Endodermal cell (in vitro differentiated cells): ENCODE results near the gene ARMC3. TPM values are rescaled to one million over a fixed set of nuclear protein-coding genes. Genes with fewer than 3 reads are reported as not detected.

Experiments
- DNase-seq: peaks from one replicate; pipeline ENCODE4 v3.0.0-alpha.2; 2017
- H3K27ac ChIP-seq: 2 replicates; pipeline ENCODE4 v1.5.1; 2013; ENCODE audit warnings: mild to moderate bottlenecking, low read depth, low read length, moderate library complexity
- H3K27me3 ChIP-seq: 2 replicates; pipeline ENCODE4 v1.6.1; 2013; ENCODE audit warnings: mild to moderate bottlenecking, low read length, moderate library complexity; ENCODE audit not compliant: insufficient read depth, control insufficient read depth, poor library complexity, severe bottlenecking
- H3K36me3 ChIP-seq: 2 replicates; pipeline ENCODE4 v1.7.0; 2013; ENCODE audit warnings: mild to moderate bottlenecking, low read length, moderate library complexity; ENCODE audit not compliant: control insufficient read depth, insufficient read depth
- H3K4me1 ChIP-seq: one replicate; pipeline ENCODE4 v1.7.0; 2013; ENCODE audit warnings: low read length; ENCODE audit not compliant: control insufficient read depth, insufficient read depth
- H3K4me3 ChIP-seq: 2 replicates; pipeline ENCODE4 v1.5.1; 2013; ENCODE audit warnings: mild to moderate bottlenecking, low read length, moderate library complexity
- H3K9ac ChIP-seq: 2 replicates; pipeline ENCODE4 v1.6.1; 2013; ENCODE audit warnings: mild to moderate bottlenecking, low read length, moderate library complexity; ENCODE audit not compliant: poor library complexity, severe bottlenecking; ENCODE audit errors: extremely low read depth
- H3K9me3 ChIP-seq: 2 replicates; pipeline ENCODE4 v1.6.1; 2013; ENCODE audit warnings: mild to moderate bottlenecking, low read length, moderate library complexity; ENCODE audit not compliant: control insufficient read depth
- H3K27ac Mint-ChIP-seq: 2 replicates; pipeline ENCODE4 v1.8.0; 2020; ENCODE audit warnings: mixed read lengths
- H3K27me3 Mint-ChIP-seq: 2 replicates; pipeline ENCODE4 v1.8.0; 2021; ENCODE audit warnings: mild to moderate bottlenecking, mixed read lengths; ENCODE audit not compliant: insufficient read depth
- H3K36me3 Mint-ChIP-seq: 2 replicates; pipeline ENCODE4 v1.8.0; 2020; ENCODE audit warnings: low read depth, mixed read lengths
- H3K4me1 Mint-ChIP-seq: 2 replicates; pipeline ENCODE4 v1.8.0; 2020; ENCODE audit warnings: mixed read lengths
- H3K4me3 Mint-ChIP-seq: 2 replicates; pipeline ENCODE4 v1.8.0; 2020; ENCODE audit warnings: mild to moderate bottlenecking, moderate library complexity, mixed read lengths
- H3K9me3 Mint-ChIP-seq: 2 replicates; pipeline ENCODE4 v1.8.0; 2020; ENCODE audit warnings: mild to moderate bottlenecking, mixed read lengths
- CTCF ChIP-seq: fragments of 200-600 bp; sonication (generic); conservative IDR thresholded peaks from 2 replicates; pipeline ENCODE4 v1.5.0; 2021; ENCODE audit warnings: antibody characterized with exemption, mild to moderate bottlenecking
- WGBS, 2 experiments: methylation state at CpG; one replicate each; pipeline versions ENCODE4 v1.1.5 to v1.1.7; 2013; ENCODE audit warnings: missing lambda C conversion rate in 2 of 2, mixed read lengths in 1 of 2; ENCODE audit not compliant: insufficient coverage in 1 of 2, insufficient read length in 1 of 2; 5-methylcytosine and 5-hydroxymethylcytosine counted together
- total RNA-seq, 2 donors: library from RNA; stranded (reverse); fragmentation: NEBNext Ultra II Directional in 1 of 2; extraction: Animal tissue kit (Norgen Biotek cat#: 25700) in 1 of 2; gene quantifications; 2 replicates in 1 of 2; 3 replicates in 1 of 2; pipeline ENCODE4 v1.2.1, GENCODE V29; 2021

The ARMC3 gene
- total RNA-seq, 2 donors from 2014 or later = 2.0 to 3.0 TPM

DNA sequence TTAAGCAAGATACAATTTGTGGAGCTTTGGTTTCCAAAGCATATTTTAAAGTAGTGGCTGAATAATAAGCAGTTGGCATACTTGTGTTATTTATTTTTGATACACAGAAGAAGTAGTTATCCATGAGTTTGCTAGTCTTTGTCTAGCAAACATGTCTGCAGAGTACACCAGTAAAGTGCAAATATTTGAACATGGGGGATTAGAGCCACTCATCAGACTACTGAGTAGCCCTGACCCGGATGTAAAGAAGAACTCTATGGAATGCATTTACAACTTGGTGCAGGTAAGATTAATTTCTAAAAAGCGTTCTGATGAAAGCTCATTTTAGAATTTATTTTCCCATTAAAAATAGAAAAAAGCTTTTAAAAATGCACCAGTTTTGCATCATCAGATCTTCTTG is 31.4 kb downstream of the ARMC3 start:
- WGBS, 2 experiments = 98 to 100% methylated on average over 1 to 2 of the region's 2 CpGs
- peaks cover 3% of the 10 kb centered on the region for H3K4me1 Mint-ChIP-seq
- no peak for TF ChIP-seq CTCF

DNA sequence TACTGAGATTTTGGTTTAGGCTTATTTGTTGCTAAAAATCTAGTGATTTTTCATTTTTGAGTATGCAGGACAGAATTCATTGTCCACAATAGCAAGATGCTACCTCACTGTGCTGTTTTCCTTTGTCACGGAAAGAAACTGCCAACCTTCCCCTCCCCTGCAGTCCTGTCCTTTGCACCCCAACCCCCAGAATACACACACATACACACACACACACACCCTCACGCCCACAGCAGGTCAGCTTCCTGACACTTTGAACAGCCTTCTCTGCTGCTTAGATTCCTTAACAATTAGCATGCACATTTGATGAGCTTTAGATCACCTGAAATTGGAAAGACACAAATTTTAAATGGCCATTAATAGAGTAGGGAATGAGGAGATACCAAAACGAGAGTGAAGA is 32.1 kb downstream of the ARMC3 start:
- Histone ChIP-seq H3K4me3 (no peak overlapping the region), H3K27me3 (no peaks in the 10 kb centered on the region), H3K9ac (no peak overlapping the region), H3K36me3 (no peaks in the 10 kb centered on the region), H3K27ac (no peak overlapping the region), H3K4me1 (no peaks in the 10 kb centered on the region), H3K9me3 (no peaks in the 10 kb centered on the region)
- H3K4me1 Mint-ChIP-seq = peaks cover 3% of the 10 kb centered on the region
- no peaks in the 10 kb centered on the region for H3K27me3 Mint-ChIP-seq
- no peaks in the 10 kb centered on the region for H3K36me3 Mint-ChIP-seq
- no peak overlapping the region for H3K4me3 Mint-ChIP-seq
- no peak for TF ChIP-seq CTCF
- H3K9me3 Mint-ChIP-seq = no peaks in the 10 kb centered on the region
- 82 to 100% methylated on average over 1 to 3 of the region's 3 CpGs for WGBS, 2 experiments
- peak; percentile 48 for DNase-seq
- no peak overlapping the region for H3K27ac Mint-ChIP-seq

More for the DNA sequence above, 31.4 kb downstream of the ARMC3 start:
- H3K27ac Mint-ChIP-seq = no peak overlapping the region
- no peaks in the 10 kb centered on the region for H3K9me3 Mint-ChIP-seq
- no peaks in the 10 kb centered on the region for H3K27me3 Mint-ChIP-seq
- H3K36me3 Mint-ChIP-seq = no peaks in the 10 kb centered on the region
- no peak overlapping the region for H3K27ac ChIP-seq
- no peaks in the 10 kb centered on the region for H3K4me1 ChIP-seq
- H3K4me3 ChIP-seq = no peak overlapping the region
- no peaks in the 10 kb centered on the region for H3K9me3 ChIP-seq
- H3K27me3 ChIP-seq = no peaks in the 10 kb centered on the region
- no peak overlapping the region for H3K9ac ChIP-seq
- DNase-seq = no peak
- H3K36me3 ChIP-seq = no peaks in the 10 kb centered on the region
- H3K4me3 Mint-ChIP-seq = no peak overlapping the region

GRCh38 chr10:22962817-22963216 is 35.0 kb downstream of the ARMC3 start:
- Histone ChIP-seq H3K27me3 (no peaks in the 10 kb centered on the region), H3K4me1 (peaks cover 2% of the 10 kb centered on the region), H3K9ac (no peak overlapping the region), H3K9me3 (no peaks in the 10 kb centered on the region), H3K4me3 (no peak overlapping the region), H3K36me3 (no peaks in the 10 kb centered on the region), H3K27ac (no peak overlapping the region)
- peaks cover 8% of the 10 kb centered on the region for H3K4me1 Mint-ChIP-seq
- WGBS, 2 experiments = 85% methylated on average over 1 of the region's 1 CpG; no CpG with 5 or more reads in 1 of the 2 experiments
- H3K36me3 Mint-ChIP-seq = no peaks in the 10 kb centered on the region
- H3K27ac Mint-ChIP-seq = no peak overlapping the region
- H3K4me3 Mint-ChIP-seq = no peak overlapping the region
- no peaks in the 10 kb centered on the region for H3K27me3 Mint-ChIP-seq
- no peaks in the 10 kb centered on the region for H3K9me3 Mint-ChIP-seq
- no peak for TF ChIP-seq CTCF
- DNase-seq = no peak
